GM12892 (cell line): ENCODE results near the gene IPO9.
"Not testable (repeated sequence)": the region's sequence is repeated elsewhere in the genome, so short reads cannot be mapped to it uniquely, and the experiment has no call there.

ENCODE experiments used
- DNase-seq: peaks from one replicate; pipeline ENCODE4 v3.0.0; 2011; ENCODE audit not compliant: insufficient read length
- FAIRE-seq: peaks from 2 replicates; lab custom pipeline; 2011; peaks lifted over from hg19 to GRCh38; lab: Jason Lieb, UNC
- POLR2A ChIP-seq: IDR thresholded peaks from 2 replicates; pipeline ENCODE4 v1.6.1; 2011; ENCODE audit warnings: low read depth, low read length, control low read depth
- POLR2AphosphoS5 ChIP-seq: IDR thresholded peaks from 2 replicates; pipeline ENCODE4 v1.6.1; 2011; ENCODE audit warnings: low read depth, low read length, control low read depth
- TAF1 ChIP-seq: IDR thresholded peaks from 2 replicates; pipeline ENCODE4 v1.6.1; 2011; ENCODE audit warnings: low read depth, mild to moderate bottlenecking, control low read depth, low read length, borderline replicate concordance

IPO9 gene

DNA sequence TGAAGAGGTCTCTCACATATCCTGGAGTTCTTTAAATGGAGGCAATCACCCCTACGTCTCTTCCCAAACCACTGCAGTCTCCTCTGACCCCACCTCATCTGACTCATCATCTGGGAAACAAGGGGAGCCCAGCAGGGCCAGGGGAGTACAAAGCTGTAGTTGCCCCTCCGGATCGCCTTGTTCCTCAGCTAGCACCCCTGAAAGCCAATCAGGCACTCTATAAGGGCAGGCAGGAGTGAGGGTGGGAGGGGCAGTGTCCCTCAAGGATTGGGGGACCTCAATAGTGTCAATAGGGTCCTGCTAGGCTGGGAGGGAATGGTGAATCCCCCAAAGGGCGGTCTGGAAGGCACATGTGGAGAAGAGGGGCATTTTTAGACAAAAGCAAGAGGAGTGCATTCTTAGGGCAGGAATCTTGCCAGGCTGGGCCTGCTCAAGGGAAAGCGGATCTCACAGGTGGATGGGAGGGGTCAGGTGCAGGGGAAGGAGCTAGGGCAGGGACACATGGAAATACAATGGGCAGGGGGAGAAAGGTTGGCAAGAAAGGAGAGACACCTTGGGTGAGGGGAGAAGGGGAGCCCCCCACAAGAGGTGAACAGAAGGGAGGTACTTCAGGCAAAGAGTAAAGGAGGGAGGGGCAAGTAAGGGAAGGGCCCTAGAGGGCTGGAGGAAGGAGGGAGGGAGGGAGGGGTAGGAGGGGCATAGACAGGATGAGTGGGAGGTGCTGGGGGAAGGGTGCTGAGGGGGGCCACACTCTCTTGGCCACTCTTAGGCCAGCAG lies 65.6 kb downstream of the IPO9 start:
- no peak for DNase-seq
- TF ChIP-seq POLR2AphosphoS5 = no peak
- TF ChIP-seq POLR2A = no peak
- TF ChIP-seq TAF1 = no peak
- no peak for FAIRE-seq

- DNase-seq (no peak), FAIRE-seq (no peak)
- TF ChIP-seq POLR2AphosphoS5 (no peak), POLR2A (no peak), TAF1 (no peak)
These were observed 66.2 kb downstream of the IPO9 start for GRCh38 chr1:201895120-201895665.

- DNase-seq (peak; percentile 78), FAIRE-seq (peak; percentile 97)
- TF ChIP-seq POLR2A = no peak
- no peak for TF ChIP-seq POLR2AphosphoS5
- TF ChIP-seq TAF1 = no peak
These were observed 67.2 kb downstream of the IPO9 start for GRCh38 chr1:201895913-201896807.

- FAIRE-seq = no peak
- TF ChIP-seq TAF1 (no peak), POLR2AphosphoS5 (no peak), POLR2A (no peak)
- no peak for DNase-seq
These were observed 68.0 kb downstream of the IPO9 start for GRCh38 chr1:201896951-201897391.

GRCh38 chr1:201898240-201898894 lies 69.4 kb downstream of the IPO9 start:
- TF ChIP-seq POLR2A (no peak), TAF1 (no peak), POLR2AphosphoS5 (no peak)
- DNase-seq (no peak), FAIRE-seq (no peak)

DNA sequence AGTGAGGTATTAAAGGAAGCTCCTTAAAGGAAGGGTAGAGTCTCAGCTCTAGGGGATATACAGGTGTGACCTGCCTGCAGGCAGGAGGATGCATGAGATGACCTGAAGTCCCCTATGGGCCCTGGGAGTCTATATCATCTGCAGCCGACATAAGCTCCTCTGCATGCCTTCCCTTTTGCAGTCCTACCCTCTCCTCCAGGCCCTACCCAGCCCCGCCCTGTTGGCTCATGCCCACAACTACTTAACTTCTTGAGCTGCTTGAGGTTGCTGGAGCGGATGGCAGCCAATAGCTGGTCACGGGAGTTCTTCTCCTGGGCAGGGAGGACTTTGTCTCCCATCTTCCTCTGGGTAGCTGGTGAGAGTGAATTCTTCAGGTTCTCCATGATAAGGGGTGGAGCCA lies 70.0 kb downstream of the IPO9 start:
- DNase-seq (no peak), FAIRE-seq (no peak)
- no peak for TF ChIP-seq POLR2A
- TF ChIP-seq POLR2AphosphoS5 = no peak
- no peak for TF ChIP-seq TAF1

DNA sequence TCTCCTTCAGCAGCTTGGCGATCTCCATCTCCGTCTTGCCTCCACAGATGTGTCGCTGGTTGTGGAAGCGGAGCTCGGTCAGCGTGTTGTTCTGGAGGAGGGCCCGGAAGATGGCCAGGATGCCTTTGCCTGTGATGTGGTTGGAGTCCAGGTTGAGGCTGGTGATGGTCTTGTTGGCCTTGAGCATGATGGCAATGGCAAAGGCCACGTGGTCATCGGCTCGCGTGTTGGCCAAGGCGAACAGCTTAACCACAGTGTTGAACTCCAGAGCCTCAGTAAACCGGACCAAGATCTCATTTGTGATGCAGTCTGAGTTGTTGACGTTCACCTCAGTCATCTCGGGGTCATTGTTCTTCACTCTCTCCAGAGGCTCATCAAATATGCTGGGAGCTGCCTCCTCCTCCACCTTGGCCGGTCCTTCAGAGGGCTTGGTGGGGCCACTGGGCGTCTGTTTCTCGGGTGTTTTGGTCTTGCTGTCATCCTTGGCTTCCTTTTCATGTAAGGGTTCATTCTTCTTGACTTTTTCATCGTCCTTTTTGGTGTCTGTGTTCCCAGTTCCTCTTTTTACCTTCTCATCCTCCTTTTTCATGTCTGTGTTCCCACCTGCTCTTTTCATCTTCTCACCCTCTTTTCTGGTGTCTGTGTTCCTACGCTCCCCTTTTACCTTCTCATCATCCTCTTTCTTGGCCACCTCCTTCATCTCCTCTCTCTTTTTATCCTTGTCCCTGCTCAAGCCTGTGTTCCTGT lies 70.9 kb downstream of the IPO9 start:
- DNase-seq (no peak), FAIRE-seq (no peak)
- TF ChIP-seq TAF1 (no peak), POLR2A (no peak), POLR2AphosphoS5 (no peak)

GRCh38 chr1:201900476-201900875 lies 71.5 kb downstream of the IPO9 start:
- no peak for FAIRE-seq
- no peak for TF ChIP-seq TAF1

GRCh38 chr1:201901036-201901435 lies 72.1 kb downstream of the IPO9 start:
- DNase-seq, FAIRE-seq: not testable (repeated sequence)

More at GRCh38 chr1:201900476-201900875, 71.5 kb downstream of the IPO9 start:
- no peak for DNase-seq

GRCh38 chr1:201902198-201902597 lies 73.2 kb downstream of the IPO9 start:
- TF ChIP-seq TAF1 (no peak), POLR2AphosphoS5 (no peak), POLR2A (no peak)
- DNase-seq (no peak), FAIRE-seq (no peak)

- TF ChIP-seq POLR2A (no peak), TAF1 (no peak), POLR2AphosphoS5 (no peak)
- no peak for DNase-seq
- no peak for FAIRE-seq
These were observed 74.2 kb downstream of the IPO9 start for GRCh38 chr1:201903135-201903534.
